ENCODE measurements around the gene DHX35.

- no peak for TF ChIP-seq ZC3H10 (CRISPR knock-in tag; IDR thresholded peaks at IDR 0.05)
- TF ChIP-seq PATZ1 (CRISPR knock-in tag; IDR thresholded peaks at IDR 0.05; ENCODE audit: borderline replicate concordance): no peak
- no peak for TF ChIP-seq ZFP30 (CRISPR knock-in tag; IDR thresholded peaks at IDR 0.05)
- no peak for TF ChIP-seq ARNTL (CRISPR knock-in tag; IDR thresholded peaks at IDR 0.05; ENCODE audit: borderline replicate concordance, low read depth)
- no peak for TF ChIP-seq SNAI2 (CRISPR knock-in tag; IDR thresholded peaks at IDR 0.05)
- TF ChIP-seq TCF4 (CRISPR knock-in tag; IDR thresholded peaks at IDR 0.05; ENCODE audit: borderline replicate concordance): no peak
- TF ChIP-seq ISL1 (CRISPR knock-in tag; IDR thresholded peaks at IDR 0.05): no peak
These were observed 70.9 kb downstream of the DHX35 start for GRCh38 chr20:39032997-39033396.
